ENCODE results near the gene GUCY2C. TPM values are rescaled to one million over a fixed set of nuclear protein-coding genes. Genes with fewer than 3 reads are reported as not detected.

GUCY2C gene
- total RNA-seq, 1 experiment from 2014 or later = not detected

DNA sequence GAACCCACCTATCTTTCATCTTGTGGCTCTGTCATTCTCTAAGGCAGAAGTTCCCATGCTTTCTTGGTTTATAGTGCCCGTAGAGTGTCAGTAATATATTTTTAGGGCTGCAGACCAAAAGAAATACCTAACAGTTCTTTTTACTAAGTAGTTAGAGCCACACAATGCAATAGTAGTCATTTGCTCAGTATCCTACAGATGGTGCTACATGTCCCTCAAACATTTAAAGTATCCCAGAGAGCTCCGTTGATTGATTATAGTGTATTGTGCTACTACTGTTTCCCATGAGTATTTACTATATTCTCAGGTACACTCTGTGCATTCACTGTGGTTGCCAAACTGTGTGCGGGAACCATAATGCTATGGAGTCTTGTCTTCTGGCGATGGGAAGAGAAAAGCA, 124.0 kb downstream of the GUCY2C start:
- DNase-seq (ENCODE audit: low read depth) = no peak

DNA sequence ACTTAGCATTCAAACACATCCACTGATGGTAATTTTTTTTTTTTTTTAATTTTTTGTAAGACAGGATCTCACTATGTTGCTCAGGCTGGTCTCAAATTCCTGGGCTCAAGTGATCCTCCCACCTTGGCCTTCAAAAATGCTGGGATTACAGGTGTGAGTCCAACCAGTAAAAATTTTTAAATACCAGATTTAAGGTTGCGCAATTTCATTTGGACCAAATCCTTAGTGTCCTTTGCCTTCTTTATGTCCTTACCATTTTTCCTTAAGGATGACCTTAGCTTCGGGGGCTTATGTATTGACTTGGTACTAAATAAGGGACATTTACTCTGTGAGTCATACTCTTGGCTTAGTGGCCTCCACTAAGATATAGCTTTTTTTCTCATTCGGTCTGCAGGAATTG, 124.6 kb downstream of the GUCY2C start:
- DNase-seq (ENCODE audit: low read depth) = no peak

GRCh38 chr12:14570231-14570630, 126.2 kb downstream of the GUCY2C start:
- no peak for DNase-seq (ENCODE audit: low read depth)

DNA sequence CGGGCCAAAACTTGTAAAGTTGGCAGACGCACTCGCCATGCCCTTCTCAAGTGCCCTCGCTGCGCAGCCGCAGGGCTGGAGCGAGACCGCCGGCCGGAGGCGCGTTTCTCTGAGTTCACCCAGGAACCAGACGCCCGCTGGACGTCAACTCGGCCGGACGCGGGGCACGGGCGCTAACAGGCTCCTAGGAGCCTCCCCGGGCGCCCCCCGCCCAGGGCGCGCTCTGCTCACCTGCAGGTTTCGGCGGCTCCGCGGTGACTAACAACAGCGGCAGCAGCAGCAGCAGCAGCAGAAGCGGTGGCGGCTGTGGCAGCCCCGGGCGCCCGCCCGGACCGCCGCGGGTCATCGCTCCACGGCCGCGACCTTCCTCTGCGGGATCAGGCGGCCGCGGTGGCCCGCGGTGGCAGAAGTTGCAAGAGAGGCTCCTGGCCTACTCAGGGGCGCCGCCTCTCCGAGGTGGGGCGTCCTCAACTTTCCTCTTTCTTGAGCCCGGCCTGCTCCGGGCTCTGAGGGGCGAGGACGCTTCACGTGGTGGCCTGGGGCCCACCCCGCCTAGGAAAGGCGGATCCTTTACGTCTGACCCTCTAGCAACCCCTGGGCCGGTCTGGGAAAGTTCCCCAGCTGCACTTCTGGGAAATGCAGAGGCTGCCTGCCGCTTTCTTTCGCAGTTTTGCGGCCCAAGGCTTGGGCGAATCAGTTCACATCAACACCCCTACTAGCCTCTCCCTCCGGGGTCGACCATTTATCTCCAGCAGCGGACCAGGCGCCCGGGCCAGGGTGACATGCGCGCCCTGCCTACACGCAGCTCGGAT, 128.8 kb downstream of the GUCY2C start, which contains the start of gene PLBD1:
TSS of gene PLBD1 (minus strand) at position 533 of the 812 bp plus-strand sequence. CDS start at position 346, 187 bp downstream.
- peak; percentile 40 for DNase-seq (ENCODE audit: low read depth)

DNA sequence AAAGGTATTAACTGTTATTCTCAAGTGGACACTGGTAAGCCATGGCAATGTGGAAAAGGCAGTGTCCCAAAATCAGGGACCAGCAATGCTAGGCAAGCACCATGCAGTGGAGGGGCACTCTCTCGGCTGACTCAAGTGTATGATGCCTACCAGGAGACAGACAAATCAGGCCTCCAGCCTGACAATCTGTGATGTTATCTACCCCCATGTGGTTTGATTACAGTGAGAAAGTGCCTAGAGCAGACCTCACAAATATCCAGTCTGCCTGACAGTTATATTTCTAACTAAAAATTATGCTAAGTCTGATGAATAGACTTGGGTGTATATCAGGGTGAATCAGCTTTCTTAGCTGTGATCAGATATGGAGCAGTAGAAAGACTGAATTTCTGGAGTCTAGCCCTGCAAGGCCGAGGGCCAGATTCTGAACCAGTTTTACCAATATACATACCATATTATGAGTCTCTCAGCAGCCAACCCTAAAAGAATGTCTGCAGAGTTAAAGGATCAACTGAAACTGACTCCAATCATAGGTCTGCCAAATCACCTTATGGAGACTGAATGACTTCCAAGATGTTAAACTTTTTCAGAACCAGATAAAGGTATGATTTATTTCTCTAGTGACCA, 132.0 kb downstream of the GUCY2C start:
- no peak for DNase-seq (ENCODE audit: low read depth)

DNA sequence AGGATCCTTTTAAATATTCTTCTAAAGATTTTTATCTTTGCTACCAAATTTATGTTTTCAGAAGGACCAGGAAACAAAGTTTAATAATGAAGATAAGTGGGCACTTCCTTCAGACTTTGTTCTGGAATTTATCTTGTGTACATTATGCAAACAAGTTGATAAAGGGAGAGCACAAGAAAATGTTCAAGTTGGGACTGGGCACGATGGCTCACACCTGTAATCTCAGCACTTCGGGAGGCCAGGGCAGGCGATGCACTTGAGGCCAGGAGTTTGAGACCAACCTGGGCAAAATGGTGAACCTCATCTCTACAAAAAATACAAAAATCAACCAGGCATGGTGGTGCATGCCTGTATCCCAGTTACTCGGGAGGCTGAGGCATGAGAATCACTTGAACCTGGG, 133.4 kb downstream of the GUCY2C start:
- no peak for DNase-seq (ENCODE audit: low read depth)

Other genes with a start within 250 kb of the GUCY2C start
- 1.4 and 1.5 TPM in 2 replicates for gene PLBD1, start 128.7 kb downstream of the GUCY2C start, total RNA-seq (2014; rRNA removed; shearing (Covaris generic))
- gene WBP11, start 106.9 kb upstream of the GUCY2C start, total RNA-seq (2014; rRNA removed; shearing (Covaris generic)) = 22.1 and 27.4 TPM in 2 replicates
- gene C12orf60, start 107.1 kb upstream of the GUCY2C start, total RNA-seq (2014; rRNA removed; shearing (Covaris generic)) = 0.69 and 2.0 TPM in 2 replicates
- not detected in 2 replicates for gene SMCO3, start 117.6 kb upstream of the GUCY2C start, total RNA-seq (2014; rRNA removed; shearing (Covaris generic))
- not detected in 2 replicates for gene ART4, start 146.9 kb upstream of the GUCY2C start, total RNA-seq (2014; rRNA removed; shearing (Covaris generic))
- gene MGP, start 189.3 kb upstream of the GUCY2C start, total RNA-seq (2014; rRNA removed; shearing (Covaris generic)) = 12.6 and 15.5 TPM in 2 replicates
- not detected in 2 replicates for gene ERP27, start 241.9 kb upstream of the GUCY2C start, total RNA-seq (2014; rRNA removed; shearing (Covaris generic))

All from M059J (cell line).